ENCODE data around the gene C4orf50. TPM values are rescaled to one million over a fixed set of nuclear protein-coding genes. Genes with fewer than 3 reads are reported as not detected.

C4orf50 gene
- total and polyA plus RNA-seq, 7 donors, result not detected

GRCh38 chr4:6042293-6043063 lies 24.2 kb upstream of the C4orf50 start:
- DNase-seq (no peak), ATAC-seq (no peak)
- Histone ChIP-seq H3K4me3 (no peak overlapping the region), H3K27me3 (ENCODE audit: insufficient read depth in 3 of 3, low read length in 2 of 3) (peaks cover 0 to 3% (median 3%) of the 10 kb centered on the region in 3 donors), H3K36me3 (ENCODE audit: insufficient read depth in 1 of 2, low read depth in 1 of 2) (no peaks in the 10 kb centered on the region), H3K4me1 (no peaks in the 10 kb centered on the region), H3K27ac (no peak overlapping the region), H3K9me3 (no peaks in the 10 kb centered on the region)
- intact Hi-C loops (cut with DNase I), result no loop called here
- WGBS, 3 donors, result 75 to 81% (median 78%) methylated on average over 21 of the region's 21 CpGs
- TF ChIP-seq, protein P1, sequence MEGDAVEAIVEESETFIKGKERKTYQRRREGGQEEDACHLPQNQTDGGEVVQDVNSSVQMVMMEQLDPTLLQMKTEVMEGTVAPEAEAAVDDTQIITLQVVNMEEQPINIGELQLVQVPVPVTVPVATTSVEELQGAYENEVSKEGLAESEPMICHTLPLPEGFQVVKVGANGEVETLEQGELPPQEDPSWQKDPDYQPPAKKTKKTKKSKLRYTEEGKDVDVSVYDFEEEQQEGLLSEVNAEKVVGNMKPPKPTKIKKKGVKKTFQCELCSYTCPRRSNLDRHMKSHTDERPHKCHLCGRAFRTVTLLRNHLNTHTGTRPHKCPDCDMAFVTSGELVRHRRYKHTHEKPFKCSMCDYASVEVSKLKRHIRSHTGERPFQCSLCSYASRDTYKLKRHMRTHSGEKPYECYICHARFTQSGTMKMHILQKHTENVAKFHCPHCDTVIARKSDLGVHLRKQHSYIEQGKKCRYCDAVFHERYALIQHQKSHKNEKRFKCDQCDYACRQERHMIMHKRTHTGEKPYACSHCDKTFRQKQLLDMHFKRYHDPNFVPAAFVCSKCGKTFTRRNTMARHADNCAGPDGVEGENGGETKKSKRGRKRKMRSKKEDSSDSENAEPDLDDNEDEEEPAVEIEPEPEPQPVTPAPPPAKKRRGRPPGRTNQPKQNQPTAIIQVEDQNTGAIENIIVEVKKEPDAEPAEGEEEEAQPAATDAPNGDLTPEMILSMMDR (IDR thresholded peaks at IDR 0.05), result no peak

DNA sequence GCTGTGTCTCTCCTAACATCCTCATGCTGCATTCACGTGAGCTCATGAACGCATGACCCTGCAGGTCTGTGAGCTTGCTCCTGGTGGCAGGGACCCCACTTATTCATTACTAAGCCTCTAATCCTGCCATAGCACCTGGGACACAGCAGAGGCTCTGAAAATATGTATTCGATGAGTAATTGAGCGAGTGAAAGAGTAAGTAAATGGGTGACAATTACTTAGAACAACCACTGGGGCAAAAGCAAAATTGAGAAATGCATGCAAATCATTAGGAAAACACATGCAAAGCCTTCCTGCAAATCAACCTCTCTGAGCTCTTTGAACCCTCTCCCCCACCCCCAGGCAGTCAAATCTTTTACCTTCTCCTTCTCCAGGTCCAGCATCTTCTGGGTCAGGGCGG lies 23.6 kb upstream of the C4orf50 start:
- WGBS, 3 donors, result 80 to 82% (median 81%) methylated on average over 5 of the region's 5 CpGs
- Histone ChIP-seq H3K4me1 (no peaks in the 10 kb centered on the region), H3K27ac (no peak overlapping the region), H3K9me3 (no peaks in the 10 kb centered on the region), H3K27me3 (ENCODE audit: insufficient read depth in 3 of 3, low read length in 2 of 3) (peaks cover 0 to 3% (median 3%) of the 10 kb centered on the region in 3 donors), H3K36me3 (ENCODE audit: insufficient read depth in 1 of 2, low read depth in 1 of 2) (no peaks in the 10 kb centered on the region), H3K4me3 (no peak overlapping the region)
- ATAC-seq, result no peak
- TF ChIP-seq, protein P1 (IDR thresholded peaks at IDR 0.05), result no peak
- no peak for DNase-seq
- intact Hi-C loops (cut with DNase I), result no loop called here

GRCh38 chr4:6038711-6039110 lies 20.5 kb upstream of the C4orf50 start:
- no peaks in the 10 kb centered on the region for H3K9me3 ChIP-seq
- no peak for DNase-seq
- intact Hi-C loops (cut with DNase I), result no loop called here
- ATAC-seq, result no peak
- peaks cover 0 to 3% (median 0%) of the 10 kb centered on the region in 3 donors for H3K27me3 ChIP-seq (ENCODE audit: insufficient read depth in 3 of 3, low read length in 2 of 3)
- H3K4me1 ChIP-seq, result no peaks in the 10 kb centered on the region
- H3K4me3 ChIP-seq, result no peak overlapping the region
- TF ChIP-seq, protein P1 (IDR thresholded peaks at IDR 0.05), result no peak
- 49 to 56% (median 51%) methylated on average over 8 of the region's 8 CpGs for WGBS, 3 donors
- H3K36me3 ChIP-seq (ENCODE audit: insufficient read depth in 1 of 2, low read depth in 1 of 2), result no peaks in the 10 kb centered on the region
- no peak overlapping the region for H3K27ac ChIP-seq

DNA sequence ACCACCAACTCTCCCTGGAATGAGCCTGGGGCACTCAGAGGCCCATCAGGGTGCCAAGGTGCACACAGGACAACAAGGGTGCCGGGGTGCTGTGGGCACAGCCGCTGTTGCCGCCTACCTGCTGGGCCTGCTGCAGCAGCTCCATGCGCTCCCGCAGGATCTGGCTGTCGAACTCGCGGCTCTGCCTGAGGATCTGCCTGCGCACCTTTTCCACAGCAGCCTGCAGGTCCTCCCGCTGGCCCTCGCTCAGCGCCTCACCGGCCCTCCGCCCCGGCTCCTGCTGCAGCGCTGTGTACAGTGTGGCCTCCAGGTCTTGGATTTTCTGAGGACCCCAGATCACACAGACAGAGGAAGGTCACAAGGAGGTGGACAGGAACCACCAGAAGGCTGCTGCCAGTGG lies 17.6 kb upstream of the C4orf50 start:
- intact Hi-C loops (cut with DNase I), result no loop called here
- H3K4me1 ChIP-seq, result no peaks in the 10 kb centered on the region
- no peaks in the 10 kb centered on the region for H3K9me3 ChIP-seq
- ATAC-seq, result no peak
- H3K27me3 ChIP-seq (ENCODE audit: insufficient read depth in 3 of 3, low read length in 2 of 3), result no peaks in the 10 kb centered on the region
- TF ChIP-seq, protein P1 (IDR thresholded peaks at IDR 0.05), result no peak
- DNase-seq, result no peak
- WGBS, 3 donors, result 94 to 96% (median 94%) methylated on average over 16 of the region's 16 CpGs
- H3K36me3 ChIP-seq (ENCODE audit: insufficient read depth in 1 of 2, low read depth in 1 of 2), result no peaks in the 10 kb centered on the region
- H3K4me3 ChIP-seq, result no peak overlapping the region
- no peak overlapping the region for H3K27ac ChIP-seq

DNA sequence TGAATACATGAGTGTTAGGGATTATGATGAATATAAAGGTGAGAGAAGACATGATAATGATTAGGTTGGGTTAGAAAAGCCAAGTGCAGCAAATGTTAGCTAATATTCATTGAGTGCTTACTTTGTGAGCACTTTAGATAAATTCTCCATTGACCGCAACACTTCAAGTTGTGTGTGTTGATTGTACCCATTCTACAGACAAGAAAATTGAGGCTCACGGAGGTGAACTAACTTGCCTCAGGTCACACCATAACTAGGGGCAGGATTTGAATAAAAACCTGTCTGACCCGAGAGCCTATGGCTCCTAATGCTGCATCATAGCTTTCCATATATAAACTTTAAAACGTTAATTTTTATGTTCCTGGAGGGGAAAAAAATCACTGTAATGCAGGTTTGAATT lies 15.2 kb upstream of the C4orf50 start:
- TF ChIP-seq, protein P1 (IDR thresholded peaks at IDR 0.05), result no peak
- 65% methylated on average over 4 of the region's 4 CpGs for WGBS, 3 donors

More for the DNA sequence above, 15.2 kb upstream of the C4orf50 start:
- Histone ChIP-seq H3K9me3 (no peaks in the 10 kb centered on the region), H3K4me1 (no peaks in the 10 kb centered on the region), H3K27ac (no peak overlapping the region), H3K36me3 (ENCODE audit: insufficient read depth in 1 of 2, low read depth in 1 of 2) (no peaks in the 10 kb centered on the region), H3K27me3 (ENCODE audit: insufficient read depth in 3 of 3, low read length in 2 of 3) (no peaks in the 10 kb centered on the region), H3K4me3 (no peak overlapping the region)
- no peak for ATAC-seq
- DNase-seq, result no peak
- intact Hi-C loops (cut with DNase I), result no loop called here
